Stomach (tissue), 9 donors: Measurements from ENCODE around the gene RPL37A. TPM values are rescaled to one million over a fixed set of nuclear protein-coding genes. Genes with fewer than 3 reads are reported as not detected.

Experiments
- DNase-seq, 2 donors: peaks; one replicate each; pipeline versions ENCODE4 v3.0.0 to v3.0.0-alpha.2; 2013 to 2019
- H3K27ac ChIP-seq, 5 donors: fragments of 200-600 bp in 4 of 5; sonication (generic) in 4 of 5; one replicate each; pipeline ENCODE4 v1.5.1; 2013 to 2019; ENCODE audit warnings: mild to moderate bottlenecking in 1 of 5, moderate library complexity in 1 of 5
- H3K27me3 ChIP-seq, 3 donors: fragments of 200-600 bp; sonication (generic); one replicate each; pipeline ENCODE4 v1.5.1; 2017 to 2019; ENCODE audit warnings: mixed run types in 1 of 3
- H3K36me3 ChIP-seq, 4 donors: fragments of 200-600 bp; sonication (generic); 1 replicate in 3 of 4; 2 replicates in 1 of 4; pipeline ENCODE4 v1.5.1; 2016 to 2019
- H3K4me1 ChIP-seq, 4 donors: fragments of 200-600 bp; sonication (generic); one replicate each; pipeline ENCODE4 v1.5.1; 2016 to 2019
- H3K4me3 ChIP-seq, 4 donors: fragments of 200-600 bp; sonication (generic) in 3 of 4; one replicate each; pipeline ENCODE4 v1.5.1; 2016 to 2019; ENCODE audit warnings: mild to moderate bottlenecking in 1 of 4
- H3K9me3 ChIP-seq, 4 donors: fragments of 200-600 bp; sonication (generic); one replicate each; pipeline ENCODE4 v1.5.1; 2016 to 2019
- EP300 ChIP-seq: sonication (generic); formaldehyde crosslinking; IDR thresholded peaks from one replicate; pipeline ENCODE4 v1.6.1; 2017; ENCODE audit warnings: antibody characterized with exemption
- POLR2A ChIP-seq, 4 donors: fragments of 450-650 bp; IDR thresholded peaks; one replicate each; pipeline ENCODE4 v1.6.1; 2016; ENCODE audit warnings: antibody characterized with exemption in 4 of 4, control low read depth in 2 of 4, mild to moderate bottlenecking in 1 of 4, moderate library complexity in 1 of 4
- POLR2AphosphoS5 ChIP-seq, 3 donors: sonication (generic); formaldehyde crosslinking; IDR thresholded peaks; one replicate each; pipeline ENCODE4 v1.6.1; 2016; ENCODE audit warnings: antibody characterized with exemption in 3 of 3
- WGBS, 5 donors: extraction: QIAGEN DNeasy Blood & Tissue Kit in 3 of 5; methylation state at CpG; one replicate each; pipeline versions ENCODE4 v1.1.5 to v1.1.7; 2013 to 2018; 5-methylcytosine and 5-hydroxymethylcytosine counted together
- intact Hi-C: fragments of 100-400 bp; cut with DNase I; formaldehyde crosslinking; loops from one replicate; pipeline ENCODE4 v1.15.1; 2023; ENCODE audit warnings: low total_unique reads
- polyA plus RNA-seq, 3 donors: library from polyadenylated mRNA; stranded (reverse); fragments of 200-250 nt; gene quantifications; one replicate each; pipeline ENCODE4 v1.2.3, GENCODE V29; 2013
- total RNA-seq, 5 donors: library from RNA; depleted of rRNA; stranded (reverse); fragments of >200 nt; gene quantifications; one replicate each; pipeline versions ENCODE4 v1.1.0 to v1.2.3, GENCODE V29; 2014 to 2016
- TF ChIP-seq, protein P1 (sequence below), 7 experiments: fragments of 450-650 bp in 4 of 7; fragments of 200-600 bp in 3 of 7; sonication (generic) in 3 of 7; IDR thresholded peaks; one replicate each; pipeline ENCODE4 v1.5.1; 2016 to 2019; ENCODE audit warnings: antibody characterized with exemption in 7 of 7, control low read depth in 2 of 7, mild to moderate bottlenecking in 1 of 7
- donor health status: healthy with polysubstance abuse.
- donor health status: Bipolar disorder and iron deficiency.
- donor health status: healthy.

Gene RPL37A
- total and polyA plus RNA-seq, 8 donors: 115 to 5,853 (median 2,284) TPM

DNA sequence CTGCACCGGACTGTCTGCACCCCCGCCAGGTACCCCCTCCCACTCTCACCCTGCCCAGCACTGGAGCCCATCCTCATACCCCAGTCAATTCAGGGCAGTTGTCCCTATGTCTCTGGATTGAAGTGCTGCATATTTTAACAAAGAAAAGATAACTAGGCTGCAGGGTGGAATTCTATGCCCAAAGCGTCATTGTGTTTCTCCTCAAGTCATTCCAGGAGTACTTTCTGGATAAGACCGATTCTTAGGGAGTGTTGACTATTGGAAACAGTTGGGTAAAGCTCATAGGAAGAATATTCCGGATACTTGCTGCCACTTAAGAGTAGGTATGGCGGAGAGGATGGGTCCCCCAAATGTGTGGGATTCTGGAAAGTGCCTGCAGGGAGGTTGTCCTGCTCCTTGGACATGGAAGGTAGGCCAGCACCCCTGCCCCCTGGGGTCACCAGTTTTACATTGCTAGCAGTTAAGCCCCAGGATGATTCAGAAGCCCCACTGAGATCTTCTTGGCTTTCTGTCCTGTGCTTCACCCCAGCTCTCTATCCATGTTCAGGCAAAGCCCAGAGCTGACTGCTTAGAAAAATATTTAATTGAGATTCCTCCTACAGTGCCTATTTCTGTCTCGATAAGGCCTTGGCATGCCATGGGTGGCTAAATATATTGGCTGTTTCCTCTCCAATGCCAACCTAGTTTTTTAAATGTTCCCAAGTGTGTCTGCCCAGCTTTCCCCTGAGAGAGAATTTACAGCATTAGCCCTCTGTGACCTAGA lies 48.2 kb downstream of the RPL37A start:
- 76 to 86% (median 79%) methylated on average over 7 of the region's 7 CpGs for WGBS, 5 donors
- Histone ChIP-seq H3K4me3 (no peak overlapping the region), H3K9me3 (no peaks in the 10 kb centered on the region), H3K27me3 (no peaks in the 10 kb centered on the region), H3K4me1 (peaks cover 5 to 48% (median 20%) of the 10 kb centered on the region in 4 donors), H3K27ac (peak overlapping the region in 2 of 5 donors; percentile 8 to 49), H3K36me3 (no peaks in the 10 kb centered on the region)
- no peak for TF ChIP-seq POLR2A (IDR thresholded peaks at IDR 0.05)
- TF ChIP-seq, protein P1, sequence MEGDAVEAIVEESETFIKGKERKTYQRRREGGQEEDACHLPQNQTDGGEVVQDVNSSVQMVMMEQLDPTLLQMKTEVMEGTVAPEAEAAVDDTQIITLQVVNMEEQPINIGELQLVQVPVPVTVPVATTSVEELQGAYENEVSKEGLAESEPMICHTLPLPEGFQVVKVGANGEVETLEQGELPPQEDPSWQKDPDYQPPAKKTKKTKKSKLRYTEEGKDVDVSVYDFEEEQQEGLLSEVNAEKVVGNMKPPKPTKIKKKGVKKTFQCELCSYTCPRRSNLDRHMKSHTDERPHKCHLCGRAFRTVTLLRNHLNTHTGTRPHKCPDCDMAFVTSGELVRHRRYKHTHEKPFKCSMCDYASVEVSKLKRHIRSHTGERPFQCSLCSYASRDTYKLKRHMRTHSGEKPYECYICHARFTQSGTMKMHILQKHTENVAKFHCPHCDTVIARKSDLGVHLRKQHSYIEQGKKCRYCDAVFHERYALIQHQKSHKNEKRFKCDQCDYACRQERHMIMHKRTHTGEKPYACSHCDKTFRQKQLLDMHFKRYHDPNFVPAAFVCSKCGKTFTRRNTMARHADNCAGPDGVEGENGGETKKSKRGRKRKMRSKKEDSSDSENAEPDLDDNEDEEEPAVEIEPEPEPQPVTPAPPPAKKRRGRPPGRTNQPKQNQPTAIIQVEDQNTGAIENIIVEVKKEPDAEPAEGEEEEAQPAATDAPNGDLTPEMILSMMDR (IDR thresholded peaks at IDR 0.05): no peak
- TF ChIP-seq POLR2AphosphoS5 (IDR thresholded peaks at IDR 0.05): no peak
- no peak for TF ChIP-seq EP300
- no peak for DNase-seq
- intact Hi-C loops: no loop called here

DNA sequence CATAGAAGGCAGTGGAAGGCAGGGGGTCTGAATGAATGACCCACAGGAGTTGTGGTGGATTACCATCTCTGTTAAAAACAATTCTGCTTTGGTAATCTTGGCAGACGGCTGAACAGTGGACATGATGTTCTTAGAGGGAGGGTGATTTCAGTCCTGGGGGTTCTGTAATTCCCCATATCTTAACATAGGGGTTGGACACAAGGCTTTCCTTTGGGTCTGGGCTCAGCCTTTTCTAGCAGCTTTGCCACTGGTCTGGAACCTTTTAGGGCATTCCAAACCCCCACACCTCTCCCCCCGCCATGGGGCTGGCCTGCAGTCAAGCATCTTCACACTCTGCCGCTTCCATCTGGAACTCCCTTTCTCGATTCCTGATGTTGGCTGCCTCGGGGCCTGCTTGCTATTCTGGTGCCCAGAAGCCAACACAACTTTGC lies 50.3 kb downstream of the RPL37A start:
- no peak overlapping the region for H3K4me3 ChIP-seq
- no peaks in the 10 kb centered on the region for H3K9me3 ChIP-seq
- H3K36me3 ChIP-seq: no peaks in the 10 kb centered on the region
- TF ChIP-seq POLR2AphosphoS5 (IDR thresholded peaks at IDR 0.05): no peak
- TF ChIP-seq POLR2A (IDR thresholded peaks at IDR 0.05): no peak
- TF ChIP-seq EP300: no peak
- TF ChIP-seq, protein P1 (IDR thresholded peaks at IDR 0.05): no peak
- DNase-seq: no peak
- H3K27ac ChIP-seq: peak overlapping the region in 3 of 5 donors; percentile 0 to 74 (median 62)
- H3K4me1 ChIP-seq: peaks cover 12 to 69% (median 31%) of the 10 kb centered on the region in 4 donors
- no peaks in the 10 kb centered on the region for H3K27me3 ChIP-seq
- WGBS, 5 donors: 71 to 80% (median 76%) methylated on average over 5 of the region's 5 CpGs
- intact Hi-C loops: no loop called here

DNA sequence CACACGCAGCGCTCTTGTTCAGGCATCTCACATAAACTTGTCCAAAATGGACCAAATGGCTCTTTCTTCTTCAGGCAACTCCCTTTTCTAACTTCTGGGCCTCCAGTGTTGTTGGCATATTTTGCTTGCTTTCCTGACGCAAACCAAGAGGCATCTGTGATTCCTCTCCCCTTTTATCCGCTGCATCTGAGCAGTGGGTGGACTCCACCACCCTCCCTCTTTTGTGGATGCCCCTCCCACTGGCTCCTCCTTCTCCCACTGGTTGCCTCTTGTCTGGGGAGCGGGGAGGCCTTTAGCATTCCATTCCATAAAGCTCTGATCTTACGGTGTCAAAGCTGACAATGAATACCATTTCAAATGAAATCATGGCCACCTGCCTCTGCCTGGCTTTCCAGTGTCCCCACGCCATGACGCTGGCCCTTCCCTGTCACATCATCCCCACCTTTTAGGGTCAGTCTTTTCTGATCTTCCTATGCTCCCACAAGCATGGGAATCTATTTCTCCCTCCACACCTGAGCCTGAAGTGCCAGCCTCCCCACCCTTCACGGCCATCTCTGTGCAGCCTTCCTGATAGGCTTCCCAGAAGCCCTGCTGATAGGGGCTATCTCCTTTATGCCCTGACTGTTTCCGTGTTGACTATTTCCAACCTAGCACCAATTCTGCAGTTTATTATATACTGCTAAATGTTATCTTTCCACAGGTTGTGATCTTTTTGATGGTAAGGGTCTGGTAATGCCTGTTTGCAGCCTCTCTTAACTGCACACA lies 51.5 kb downstream of the RPL37A start:
- H3K27me3 ChIP-seq: no peaks in the 10 kb centered on the region
- intact Hi-C loops: no loop called here
- peak overlapping the region; percentile 9 to 74 (median 65) for H3K27ac ChIP-seq
- peak in 1 of 2 donors; percentile 60 for DNase-seq
- no peaks in the 10 kb centered on the region for H3K36me3 ChIP-seq
- no peaks in the 10 kb centered on the region for H3K9me3 ChIP-seq
- TF ChIP-seq POLR2AphosphoS5 (IDR thresholded peaks at IDR 0.05): peak in 1 of 3 donors; percentile 47
- TF ChIP-seq, protein P1 (IDR thresholded peaks at IDR 0.05): no peak
- no peak overlapping the region for H3K4me3 ChIP-seq
- 75 to 82% (median 81%) methylated on average over 10 of the region's 10 CpGs for WGBS, 5 donors
- H3K4me1 ChIP-seq: peaks cover 14 to 78% (median 39%) of the 10 kb centered on the region in 4 donors

DNA sequence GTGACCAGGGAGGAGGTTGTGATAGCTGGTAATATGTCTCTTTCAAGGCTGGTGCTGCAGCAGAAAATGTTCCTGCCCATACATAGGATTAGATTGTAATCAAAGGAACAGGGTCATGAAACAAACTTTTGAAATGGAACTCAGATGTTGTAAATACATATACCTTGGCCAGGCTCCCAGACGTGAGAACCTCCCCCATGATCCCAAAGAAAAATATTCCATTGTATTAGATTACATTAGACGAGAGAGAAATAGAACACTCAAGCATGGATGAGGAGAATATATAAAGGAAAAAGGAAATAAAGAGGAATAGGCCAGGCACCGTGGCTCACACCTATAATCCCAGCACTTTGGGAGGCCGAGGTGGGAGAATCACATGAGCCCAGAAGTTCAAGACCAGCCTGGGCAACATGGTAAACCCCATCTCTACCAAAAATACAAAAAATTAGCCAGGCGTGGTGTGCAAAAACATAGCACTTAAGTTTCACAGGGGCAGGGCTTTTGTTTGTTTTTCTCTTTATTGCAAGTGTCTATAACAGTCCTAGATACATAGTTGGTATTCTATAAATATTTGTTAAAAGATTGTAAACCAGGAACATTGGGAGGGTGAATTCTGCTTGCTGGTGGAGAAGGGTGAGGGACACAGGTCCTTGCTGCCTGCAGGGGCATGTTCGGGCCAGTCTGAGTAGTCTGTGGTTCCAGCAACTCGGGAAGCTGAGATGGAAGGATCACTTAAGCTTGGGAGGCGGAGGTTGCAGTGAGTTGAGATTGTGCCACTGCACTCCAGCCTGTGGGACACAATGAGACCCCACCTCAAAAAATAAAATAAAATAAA lies 52.8 kb downstream of the RPL37A start:
- intact Hi-C loops: no loop called here
- Histone ChIP-seq H3K27me3 (no peaks in the 10 kb centered on the region), H3K36me3 (no peaks in the 10 kb centered on the region), H3K9me3 (no peaks in the 10 kb centered on the region), H3K4me3 (no peak overlapping the region), H3K27ac (peak overlapping the region; percentile 56 to 74 (median 65)), H3K4me1 (peaks cover 14 to 81% (median 43%) of the 10 kb centered on the region in 4 donors)
- TF ChIP-seq POLR2AphosphoS5 (IDR thresholded peaks at IDR 0.05) (peak in 2 of 3 donors; percentile 8 to 16), EP300 (no peak)
- DNase-seq: peak; percentile 72 to 77
- 30 to 56% (median 42%) methylated on average over 8 of the region's 8 CpGs for WGBS, 5 donors
